ENCODE data around the gene WDR44.
"Not testable (repeated sequence)": the region's sequence is repeated elsewhere in the genome, so short reads cannot be mapped to it uniquely, and the experiment has no call there.

WDR44 gene

DNA sequence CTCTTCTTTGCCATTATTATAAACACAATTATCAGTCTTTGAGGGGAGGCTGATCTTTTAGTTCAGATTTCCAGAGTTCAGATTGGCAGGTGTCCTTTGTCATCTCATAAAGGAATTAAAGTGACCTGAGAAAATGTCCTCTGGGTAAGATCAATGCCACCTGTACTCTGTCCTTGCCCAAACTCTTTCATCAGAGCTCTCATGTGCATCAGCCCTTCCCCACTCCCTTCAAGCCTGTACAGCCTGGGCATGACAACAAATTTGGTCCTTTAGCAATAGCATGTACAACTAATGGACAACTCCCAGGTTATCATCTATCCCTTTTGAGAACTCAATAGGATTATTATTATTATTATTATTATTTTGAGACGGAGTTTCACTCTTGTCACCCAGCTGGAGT is 140.8 kb downstream of the WDR44 start:
- not testable (repeated sequence) for DNase-seq

DNA sequence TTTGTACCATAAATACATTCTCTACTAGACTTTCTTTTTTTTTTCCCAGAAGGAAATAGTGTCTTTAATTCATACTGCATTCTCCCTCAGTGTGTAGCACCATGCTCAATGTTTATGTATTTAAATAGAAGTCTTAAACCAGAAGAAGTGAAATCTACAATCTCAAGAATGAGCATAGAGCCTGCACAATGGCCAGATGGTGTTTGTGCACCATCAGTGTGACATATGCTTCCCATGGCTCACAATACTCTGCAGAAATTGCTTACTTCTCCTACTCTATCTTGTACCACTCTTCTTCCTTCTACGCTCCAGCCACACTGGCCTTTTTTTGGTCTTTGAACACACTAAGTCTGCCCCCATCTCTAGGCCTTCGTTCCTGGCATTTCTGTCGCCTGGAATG is 147.1 kb downstream of the WDR44 start:
- DNase-seq, result no peak

DNA sequence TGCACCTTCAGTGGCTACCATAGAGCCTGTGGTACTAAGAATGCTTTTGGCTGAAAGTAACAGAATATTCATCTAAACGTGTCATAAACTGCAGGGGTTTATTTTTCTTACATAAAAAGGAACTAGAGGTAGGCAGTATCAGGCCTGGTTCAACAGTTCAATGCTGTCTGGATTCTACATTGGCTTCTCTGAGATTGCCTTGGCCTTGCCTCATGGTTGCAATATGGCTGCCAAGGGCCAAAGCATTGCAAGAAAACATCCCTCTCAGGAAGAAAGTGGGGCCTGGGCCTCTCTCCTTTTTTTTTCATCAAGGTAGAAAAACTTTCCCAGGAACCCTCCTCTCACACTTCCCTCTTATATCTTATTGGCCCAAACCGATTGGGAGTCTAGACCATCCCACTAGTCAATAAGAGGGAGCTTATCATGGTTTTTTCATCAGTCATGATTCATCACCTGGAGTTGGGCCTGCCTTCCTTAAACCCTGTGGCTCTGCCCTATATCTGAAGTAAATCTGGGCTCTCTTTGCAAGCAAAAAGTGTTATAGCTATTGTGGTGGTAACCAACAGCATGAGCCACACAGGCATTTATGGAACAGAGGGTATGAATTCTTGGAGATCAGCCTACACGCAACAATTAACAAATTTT is 147.9 kb downstream of the WDR44 start:
- DNase-seq, result no peak

DNA sequence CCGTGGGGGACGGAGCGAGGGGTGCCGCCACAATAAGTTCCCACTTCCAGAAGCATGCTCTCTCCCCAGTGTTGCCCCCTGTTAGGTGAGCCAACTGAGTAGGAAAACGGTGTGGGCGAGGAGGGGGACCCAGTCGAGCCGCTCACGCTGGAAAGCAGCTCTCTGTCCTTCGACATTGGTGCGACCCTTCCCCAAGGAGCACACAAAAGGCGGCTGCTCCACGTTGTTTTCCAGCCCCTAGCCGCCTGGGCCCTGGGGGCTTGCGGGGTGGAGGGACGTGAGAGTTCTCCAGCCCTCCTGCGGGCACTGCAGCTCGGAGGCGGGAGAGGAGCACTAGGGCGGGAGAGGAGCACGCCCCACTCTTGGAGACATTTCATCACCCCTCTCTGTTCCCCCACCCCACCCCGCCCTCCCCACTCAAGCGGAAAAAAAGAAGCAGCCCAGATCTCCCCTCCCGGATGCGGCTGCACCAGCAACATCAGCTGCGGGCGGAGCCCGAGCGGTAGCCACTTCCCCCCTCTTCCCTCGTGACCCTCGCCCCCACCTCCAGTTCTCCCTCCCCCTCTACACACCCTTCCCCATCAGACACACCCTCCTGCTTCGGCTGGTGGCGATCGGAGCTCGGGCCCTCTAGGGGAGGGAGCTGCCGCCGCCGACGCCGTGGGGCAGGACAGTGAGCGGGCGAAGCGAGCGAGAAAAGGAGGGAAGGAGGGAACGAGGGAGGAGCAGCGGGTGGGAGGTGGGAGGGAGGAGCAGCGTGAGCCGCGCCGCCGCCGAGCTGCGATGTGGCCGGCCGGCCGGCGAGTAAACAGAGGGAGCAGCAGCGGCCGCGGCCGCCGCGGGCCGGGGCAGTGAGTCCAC is 149.4 kb downstream of the WDR44 start, which contains the start of gene DOCK11:
Gene DOCK11, plus strand, starts transcription at position 755 of the 861 bp plus-strand sequence. CDS start 157 bp downstream, outside the sequence.
- DNase-seq, result no peak

DNA sequence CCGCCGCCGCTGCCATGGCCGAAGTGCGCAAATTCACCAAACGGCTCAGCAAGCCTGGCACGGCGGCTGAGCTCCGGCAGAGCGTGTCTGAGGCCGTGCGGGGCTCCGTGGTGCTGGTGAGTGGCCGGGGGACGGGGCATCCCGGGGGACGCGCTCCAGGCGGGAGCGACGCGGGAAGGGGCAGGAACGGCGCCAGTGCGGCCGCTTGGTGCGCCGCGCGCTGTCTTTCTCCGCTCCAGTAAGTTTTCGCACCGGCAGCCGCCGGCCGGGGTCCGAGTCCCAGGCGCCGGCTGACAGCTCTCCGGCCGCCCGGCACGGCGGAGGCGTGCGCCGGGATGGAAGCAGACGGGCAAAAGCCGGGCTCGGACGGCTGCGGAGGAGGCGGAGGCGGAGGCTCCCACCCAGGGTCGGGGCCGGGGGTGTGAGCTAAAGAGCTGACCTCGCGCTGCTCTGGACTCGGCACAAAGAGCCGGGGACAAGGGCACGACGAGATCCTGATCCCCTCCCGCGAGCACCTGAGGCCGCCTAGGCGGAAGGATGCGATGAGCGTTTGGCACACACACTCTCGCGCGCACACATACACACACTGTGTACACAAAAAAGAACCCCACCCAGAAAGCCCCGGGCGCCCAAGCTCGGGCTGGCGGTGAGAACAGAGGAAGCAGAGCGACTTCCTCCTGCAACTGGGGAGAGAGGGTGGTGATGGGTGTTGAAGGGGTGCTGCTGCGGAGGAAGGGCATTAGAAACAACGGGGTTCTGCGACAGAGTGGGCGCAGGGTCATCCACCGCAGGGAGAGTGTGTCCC is 150.3 kb downstream of the WDR44 start:
- no peak for DNase-seq

DNA sequence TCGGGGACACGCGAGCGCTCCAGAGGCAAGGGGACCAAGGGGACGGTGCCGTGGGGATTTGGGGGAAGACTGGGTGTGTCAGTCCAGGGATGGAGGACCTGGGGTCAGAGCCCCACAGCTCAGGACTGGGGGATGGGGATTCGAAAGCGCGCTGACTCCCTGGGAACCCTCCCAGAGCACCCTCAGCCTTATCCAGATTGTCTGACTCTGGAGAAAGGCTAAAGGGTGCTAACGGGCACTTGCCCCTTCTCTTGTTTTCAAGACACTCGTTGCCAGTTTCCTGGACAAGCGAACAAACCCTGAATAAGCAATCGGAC is 150.8 kb downstream of the WDR44 start:
- no peak for DNase-seq

DNA sequence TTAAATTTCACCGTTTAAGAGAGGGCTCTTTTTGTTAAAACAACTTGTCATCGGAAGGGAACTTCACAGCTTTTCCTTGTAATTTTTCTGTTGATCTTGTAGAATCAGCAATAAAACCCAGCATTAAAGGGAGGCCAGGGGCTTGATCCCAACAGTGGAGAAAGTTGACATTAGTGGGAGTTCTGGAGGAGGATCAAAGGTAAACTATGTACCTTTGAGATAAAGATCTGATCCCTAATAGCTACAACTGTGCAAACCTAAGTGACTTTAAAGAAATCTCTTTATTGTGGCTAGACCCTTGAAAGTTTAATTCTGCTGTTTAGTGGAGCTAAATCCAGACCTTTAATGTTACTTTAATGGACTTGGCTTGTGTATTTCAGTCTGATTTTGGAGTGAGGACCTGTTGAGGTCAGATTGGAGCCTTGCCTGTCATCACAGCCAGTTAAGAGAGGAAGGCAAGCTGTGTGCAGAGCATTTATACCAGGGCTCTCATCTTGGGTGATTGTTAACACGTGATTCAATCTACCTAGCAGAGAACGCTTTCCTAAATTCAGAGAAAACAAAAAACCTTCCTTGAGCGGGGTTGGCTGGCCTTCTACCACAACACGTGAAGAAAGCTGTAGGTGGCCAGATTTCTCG is 151.4 kb downstream of the WDR44 start:
- DNase-seq, result no peak

DNA sequence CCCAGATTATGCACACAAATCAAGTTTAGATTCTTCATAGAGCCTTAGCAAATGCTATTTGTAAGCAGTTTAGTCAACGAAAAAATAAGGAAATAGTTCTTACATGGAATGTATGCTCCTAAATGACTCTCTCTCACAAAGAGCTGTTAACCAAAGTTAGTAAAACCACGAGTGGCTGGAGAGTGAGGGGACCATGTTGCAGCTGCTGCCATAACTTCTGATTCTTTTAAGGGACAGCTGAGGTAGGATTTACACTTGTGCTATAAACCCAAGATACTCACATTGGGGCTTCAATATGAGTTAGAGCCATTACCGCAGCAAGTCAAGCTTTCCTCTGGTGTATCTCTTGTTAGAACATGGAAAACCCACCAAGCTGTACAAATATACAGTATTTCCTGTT is 152.4 kb downstream of the WDR44 start:
- DNase-seq, result no peak

DNA sequence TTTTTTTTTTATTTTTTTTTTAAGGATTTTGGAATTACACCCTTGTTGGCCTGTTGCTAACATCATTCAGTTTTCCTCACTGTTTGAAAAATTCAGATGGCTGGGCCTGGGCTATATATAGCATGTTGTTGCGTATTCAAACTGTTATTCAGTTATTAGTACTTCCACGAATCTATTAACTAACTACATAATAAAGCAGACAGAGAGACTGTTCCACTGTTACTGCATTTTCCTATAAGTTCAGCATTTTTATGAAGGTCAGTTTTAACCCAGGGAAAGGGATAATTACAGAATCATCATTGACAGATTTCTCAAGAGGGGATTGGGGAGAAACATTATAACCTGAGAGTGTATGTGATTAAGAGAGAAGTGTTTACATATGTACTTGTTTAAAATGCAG is 152.8 kb downstream of the WDR44 start:
- no peak for DNase-seq

DNA sequence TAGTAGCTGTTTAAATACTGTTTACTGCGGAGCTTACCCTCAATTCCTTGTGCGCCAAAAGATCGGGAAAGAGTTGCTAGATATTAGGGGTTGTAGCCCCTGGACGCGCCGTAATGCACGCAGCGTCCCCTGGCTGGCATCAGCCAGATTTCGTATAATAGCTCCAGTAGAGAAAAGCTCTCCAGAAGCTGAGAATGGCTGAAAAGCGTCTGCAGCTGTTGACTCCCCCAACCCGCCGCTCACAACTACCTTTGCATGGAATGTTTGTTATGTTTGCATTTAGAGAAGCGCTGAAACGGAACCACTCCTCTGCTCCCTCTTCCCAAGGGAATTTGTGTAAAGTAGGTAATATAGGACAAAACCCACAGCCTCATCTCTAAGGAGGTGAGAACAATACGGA is 153.4 kb downstream of the WDR44 start:
- DNase-seq, result no peak

Measured in cerebellar nuclear complex (tissue), 1 donor.